SK-N-MC (cell line): ENCODE results near the gene DDX39A.

Experiments used
- EZH2 ChIP-seq: fragments of 200-600 bp; sonication (generic); IDR thresholded peaks from one replicate; pipeline ENCODE4 v1.6.1; 2017; ENCODE audit warnings: antibody characterized with exemption
- FOXP2 ChIP-seq: optimal IDR thresholded peaks from 2 replicates; pipeline ENCODE3; 2011; ENCODE audit warnings: mild to moderate bottlenecking, moderate library complexity; ENCODE audit not compliant: insufficient read depth; ENCODE audit errors: extremely low read length, control extremely low read depth
- POLR2AphosphoS5 ChIP-seq: IDR thresholded peaks from 2 replicates; pipeline ENCODE4 v1.6.1; 2012; ENCODE audit warnings: mild to moderate bottlenecking, low read depth, low read length, borderline replicate concordance

DNA sequence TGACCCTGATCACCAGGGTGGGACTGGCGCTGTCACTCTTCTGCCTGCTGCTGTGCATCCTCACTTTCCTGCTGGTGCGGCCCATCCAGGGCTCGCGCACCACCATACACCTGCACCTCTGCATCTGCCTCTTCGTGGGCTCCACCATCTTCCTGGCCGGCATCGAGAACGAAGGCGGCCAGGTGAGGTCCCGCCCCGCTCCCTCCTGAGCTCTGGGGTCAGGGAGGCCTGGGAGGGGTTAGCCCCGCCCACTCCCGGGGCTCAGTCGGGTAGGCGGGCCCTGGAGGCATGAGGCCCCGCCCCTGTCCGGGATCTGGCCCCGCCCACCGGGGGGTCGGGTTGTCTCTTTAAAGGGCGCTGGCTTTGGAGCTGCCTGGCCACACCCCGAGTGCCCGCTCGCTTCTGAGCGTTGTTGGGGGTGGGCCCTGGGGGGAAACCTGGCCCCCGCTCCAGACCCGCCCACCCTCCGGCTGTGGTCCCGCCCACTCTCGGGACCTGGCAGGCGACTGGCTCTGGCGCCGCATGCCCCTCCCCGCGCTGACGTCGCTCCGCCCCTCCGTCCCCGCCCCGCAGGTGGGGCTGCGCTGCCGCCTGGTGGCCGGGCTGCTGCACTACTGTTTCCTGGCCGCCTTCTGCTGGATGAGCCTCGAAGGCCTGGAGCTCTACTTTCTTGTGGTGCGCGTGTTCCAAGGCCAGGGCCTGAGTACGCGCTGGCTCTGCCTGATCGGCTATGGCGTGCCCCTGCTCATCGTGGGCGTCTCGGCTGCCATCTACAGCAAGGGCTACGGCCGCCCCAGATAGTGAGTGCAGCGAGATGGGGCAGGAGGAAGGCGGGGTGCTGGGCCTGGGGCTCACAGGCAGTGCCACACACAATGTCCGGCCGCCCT, 13.1 kb downstream of the DDX39A start:
- TF ChIP-seq POLR2AphosphoS5 (no peak; the same call in 1 of the 2 replicates), EZH2 (no peak), FOXP2 (no peak)
